HCT116 (cell line): ENCODE data around the gene SLC16A1.

ENCODE experiments used
- CTCF ChIP-seq, 3 experiments: fragments of 200-600 bp in 1 of 3; sonication (generic) in 1 of 3; IDR thresholded peaks in 2 of 3; conservative IDR thresholded peaks in 1 of 3; 2 replicates each; pipeline ENCODE4 v1.5.1; 2012 to 2017; ENCODE audit warnings: low read depth in 2 of 3, low read length in 2 of 3, antibody characterized with exemption in 1 of 3, borderline replicate concordance in 1 of 3, control low read depth in 1 of 3, mild to moderate bottlenecking in 1 of 3, mixed read lengths in 1 of 3, mixed run types in 1 of 3, moderate library complexity in 1 of 3; ENCODE audit not compliant: insufficient read depth in 1 of 3
- POLR2A ChIP-seq: IDR thresholded peaks from 2 replicates; pipeline ENCODE4 v1.7.0; 2011; ENCODE audit warnings: borderline replicate concordance; ENCODE audit not compliant: insufficient read depth, insufficient read length; ENCODE audit errors: extremely low read depth
- RAD21 ChIP-seq: IDR thresholded peaks from 2 replicates; pipeline ENCODE4 v1.6.1; 2012; ENCODE audit warnings: low read depth, mild to moderate bottlenecking
- SP1 ChIP-seq: IDR thresholded peaks from 2 replicates; pipeline ENCODE4 v1.6.1; 2012; ENCODE audit warnings: low read depth

DNA sequence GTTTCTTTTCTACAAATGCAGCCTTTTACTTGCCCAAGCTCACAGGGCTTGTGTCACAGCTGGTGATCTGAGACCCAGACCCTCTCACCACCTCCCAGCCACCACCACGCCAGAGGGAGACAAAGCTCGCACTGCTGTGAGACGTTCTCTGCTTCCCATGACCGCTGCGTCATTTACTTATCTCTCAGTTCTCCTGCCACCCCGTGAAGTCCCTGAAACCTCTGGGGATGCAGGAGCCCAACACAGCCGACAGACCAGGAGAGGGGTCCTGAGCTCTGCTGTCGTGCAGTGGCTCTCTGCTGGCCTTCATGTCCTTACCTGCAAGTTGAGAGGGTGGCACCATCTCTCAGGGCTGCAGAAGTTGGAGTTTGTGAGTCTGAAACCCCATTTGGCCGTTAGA is 77.7 kb downstream of the SLC16A1 start:
- TF ChIP-seq RAD21 (no peak), CTCF (IDR thresholded peaks at IDR 0.05 in 2 of 3, conservative IDR thresholded peaks at IDR 0.05 in 1 of 3; ENCODE audit: borderline replicate concordance in 1 of 3, insufficient read depth in 1 of 3, low read depth in 2 of 3, low read length in 2 of 3) (no peak), SP1 (no peak), POLR2A (no peak)
